Suprapubic skin (tissue), 4 donors: ENCODE data around the gene GAPVD1.

Source experiments
- EP300 ChIP-seq: sonication (generic); formaldehyde crosslinking; IDR thresholded peaks from one replicate; pipeline ENCODE4 v1.6.1; 2017; ENCODE audit warnings: antibody characterized with exemption
- POLR2AphosphoS5 ChIP-seq, 3 donors: sonication (generic); formaldehyde crosslinking; IDR thresholded peaks; one replicate each; pipeline ENCODE4 v1.6.1; 2017; ENCODE audit warnings: antibody characterized with exemption in 3 of 3

DNA sequence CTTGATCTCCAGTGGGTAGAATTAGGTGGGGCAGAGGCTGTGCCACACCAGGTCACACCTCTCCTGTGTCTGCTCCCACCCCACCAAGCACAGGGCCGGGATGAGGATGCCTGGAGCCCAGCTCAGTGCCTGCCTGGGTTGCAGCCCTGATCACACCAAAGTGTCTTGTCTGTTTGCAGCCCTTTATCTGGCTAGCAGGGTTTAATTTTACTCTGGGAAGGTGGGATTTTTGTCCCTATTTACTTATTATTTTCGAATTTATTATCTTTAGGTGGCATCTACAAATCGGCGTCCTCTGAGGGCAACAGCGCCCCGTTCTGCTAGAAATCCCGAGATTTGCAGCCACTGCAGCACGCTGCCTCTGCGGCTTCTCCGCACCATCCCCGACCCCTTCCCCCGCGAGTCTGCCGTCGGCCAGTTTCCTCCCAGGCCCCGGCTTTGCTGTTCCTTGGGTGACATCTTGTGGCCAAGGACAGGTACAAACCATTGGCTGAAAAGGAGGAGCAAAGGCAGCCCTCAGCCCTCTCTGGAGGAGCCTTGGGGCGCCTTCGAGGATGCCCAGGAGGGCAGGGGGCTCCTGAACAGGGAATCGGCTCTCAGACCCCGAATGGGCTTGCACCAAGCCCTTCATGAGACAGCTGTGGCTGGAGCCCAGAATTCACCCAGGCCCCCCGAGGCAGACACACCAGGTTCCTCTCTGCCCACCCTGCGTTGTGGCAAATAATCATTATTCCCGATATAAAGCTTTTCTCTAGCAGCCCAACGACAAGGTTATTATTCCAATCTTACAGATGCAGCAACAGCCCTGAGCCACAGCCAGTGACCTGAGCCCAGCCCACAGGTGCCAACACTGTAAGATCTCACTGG is 113.0 kb downstream of the GAPVD1 start:
- TF ChIP-seq POLR2AphosphoS5 (IDR thresholded peaks at IDR 0.05) (no peak), EP300 (no peak)
